ENCODE results near the gene TBL1XR1.
"Not testable (repeated sequence)": the region's sequence is repeated elsewhere in the genome, so short reads cannot be mapped to it uniquely, and the experiment has no call there.

TBL1XR1 gene

DNA sequence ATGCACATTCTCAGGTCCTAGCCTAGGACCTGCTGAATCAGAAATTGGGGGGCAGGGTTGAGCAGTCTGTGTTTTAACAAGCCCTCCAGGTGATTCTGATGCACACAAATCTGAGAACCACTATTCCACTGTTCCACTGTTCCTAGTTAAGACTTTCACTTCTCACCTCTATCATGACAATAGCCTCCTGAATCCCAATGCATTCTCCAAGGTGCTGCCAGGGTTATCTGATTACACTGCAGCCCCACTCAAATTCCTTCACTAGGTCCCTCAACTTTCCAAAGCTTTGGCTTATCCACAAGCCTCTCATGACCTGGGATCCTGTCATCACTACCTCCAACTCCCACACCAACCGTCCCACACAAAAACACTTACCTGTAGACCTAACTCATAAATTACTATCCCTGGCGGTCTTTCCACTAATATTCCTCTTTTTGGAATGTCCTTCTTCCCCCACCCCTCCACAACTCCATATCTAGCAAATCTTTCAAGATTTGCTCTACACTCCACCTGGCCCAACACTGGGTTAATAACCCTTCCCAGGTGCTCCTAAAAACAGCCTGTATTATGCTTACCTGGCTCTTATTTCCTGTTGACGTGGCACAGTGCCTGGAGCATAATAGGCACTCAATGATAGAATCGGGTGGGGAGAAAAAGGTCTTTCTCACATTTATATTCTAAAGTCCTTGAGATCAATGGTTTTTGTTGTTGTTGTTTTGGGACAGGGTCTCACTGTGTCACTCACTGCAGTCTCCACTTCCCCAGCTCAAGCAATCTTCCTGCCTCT is 27.2 kb downstream of the TBL1XR1 start:
- no peak for DNase-seq (ENCODE audit: extremely low read depth, low read depth)
- TF ChIP-seq, protein P1, sequence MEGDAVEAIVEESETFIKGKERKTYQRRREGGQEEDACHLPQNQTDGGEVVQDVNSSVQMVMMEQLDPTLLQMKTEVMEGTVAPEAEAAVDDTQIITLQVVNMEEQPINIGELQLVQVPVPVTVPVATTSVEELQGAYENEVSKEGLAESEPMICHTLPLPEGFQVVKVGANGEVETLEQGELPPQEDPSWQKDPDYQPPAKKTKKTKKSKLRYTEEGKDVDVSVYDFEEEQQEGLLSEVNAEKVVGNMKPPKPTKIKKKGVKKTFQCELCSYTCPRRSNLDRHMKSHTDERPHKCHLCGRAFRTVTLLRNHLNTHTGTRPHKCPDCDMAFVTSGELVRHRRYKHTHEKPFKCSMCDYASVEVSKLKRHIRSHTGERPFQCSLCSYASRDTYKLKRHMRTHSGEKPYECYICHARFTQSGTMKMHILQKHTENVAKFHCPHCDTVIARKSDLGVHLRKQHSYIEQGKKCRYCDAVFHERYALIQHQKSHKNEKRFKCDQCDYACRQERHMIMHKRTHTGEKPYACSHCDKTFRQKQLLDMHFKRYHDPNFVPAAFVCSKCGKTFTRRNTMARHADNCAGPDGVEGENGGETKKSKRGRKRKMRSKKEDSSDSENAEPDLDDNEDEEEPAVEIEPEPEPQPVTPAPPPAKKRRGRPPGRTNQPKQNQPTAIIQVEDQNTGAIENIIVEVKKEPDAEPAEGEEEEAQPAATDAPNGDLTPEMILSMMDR (IDR thresholded peaks at IDR 0.05; ENCODE audit: low read depth, low read length, missing control alignments): no peak
- H3K4me3 ChIP-seq (replicated peaks; ENCODE audit: low read depth, low read length): no peak overlapping the region

DNA sequence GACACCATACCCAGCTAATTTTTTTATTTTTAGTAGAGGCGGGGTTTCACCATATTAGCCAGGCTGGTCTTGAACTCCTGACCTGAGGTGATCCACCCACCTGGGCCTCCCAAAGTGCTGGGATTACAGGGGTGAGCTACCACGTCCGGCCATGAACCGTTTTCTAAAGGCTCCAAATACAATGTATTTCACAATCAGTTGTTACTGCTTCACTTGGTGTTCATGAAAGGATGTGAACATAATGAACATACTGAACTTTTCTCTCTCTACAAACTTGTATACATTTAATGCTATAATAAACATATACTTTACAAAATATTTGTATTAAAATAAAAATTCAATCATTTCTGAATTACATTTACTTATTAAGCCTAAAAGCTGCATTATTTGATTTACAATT is 28.9 kb downstream of the TBL1XR1 start:
- TF ChIP-seq, protein P1 (IDR thresholded peaks at IDR 0.05; ENCODE audit: low read depth, low read length, missing control alignments): no peak
- DNase-seq (ENCODE audit: extremely low read depth, low read depth): no peak
- H3K4me3 ChIP-seq (replicated peaks; ENCODE audit: low read depth, low read length): no peak overlapping the region

DNA sequence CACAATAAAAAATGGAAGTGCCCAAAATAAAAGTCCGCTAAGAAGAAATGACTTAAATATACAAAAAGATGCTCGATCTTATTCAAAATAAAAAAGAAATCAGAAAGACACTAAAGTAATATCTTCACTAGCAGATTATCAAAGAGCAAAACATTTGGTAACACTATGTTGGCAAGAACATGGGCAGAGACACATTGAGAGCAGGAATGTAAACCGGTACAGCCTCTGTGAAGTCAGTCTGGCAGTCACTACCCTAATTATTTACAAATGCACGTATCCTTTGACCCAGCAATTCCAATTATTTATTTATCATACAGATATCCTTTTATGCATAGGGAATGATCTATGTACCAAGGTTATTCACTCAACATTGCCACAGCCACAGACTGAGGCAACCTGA is 34.5 kb downstream of the TBL1XR1 start:
- no peak overlapping the region for H3K4me3 ChIP-seq (replicated peaks; ENCODE audit: low read depth, low read length)
- TF ChIP-seq, protein P1 (IDR thresholded peaks at IDR 0.05; ENCODE audit: low read depth, low read length, missing control alignments): no peak
- no peak for DNase-seq (ENCODE audit: extremely low read depth, low read depth)

DNA sequence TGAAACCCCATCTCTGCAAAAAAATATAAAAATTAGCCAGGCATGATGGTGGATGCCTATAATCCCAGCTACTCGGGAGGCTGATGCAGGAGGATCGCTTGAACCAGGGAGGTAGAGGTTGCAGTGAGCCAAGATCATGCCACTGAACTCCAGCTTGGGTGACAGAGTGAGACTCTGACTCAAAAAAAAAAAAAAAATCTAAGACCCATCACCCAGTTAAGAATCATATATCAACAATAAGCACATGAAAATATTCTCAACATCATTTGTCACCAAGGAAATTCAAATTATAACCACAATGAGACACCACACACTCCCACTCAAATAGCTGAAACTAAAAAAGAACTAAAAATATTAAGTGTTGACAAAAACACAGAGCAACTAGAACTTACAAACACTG is 35.7 kb downstream of the TBL1XR1 start:
- not testable (repeated sequence) for DNase-seq (ENCODE audit: extremely low read depth, low read depth); H3K4me3 ChIP-seq (replicated peaks; ENCODE audit: low read depth, low read length)

DNA sequence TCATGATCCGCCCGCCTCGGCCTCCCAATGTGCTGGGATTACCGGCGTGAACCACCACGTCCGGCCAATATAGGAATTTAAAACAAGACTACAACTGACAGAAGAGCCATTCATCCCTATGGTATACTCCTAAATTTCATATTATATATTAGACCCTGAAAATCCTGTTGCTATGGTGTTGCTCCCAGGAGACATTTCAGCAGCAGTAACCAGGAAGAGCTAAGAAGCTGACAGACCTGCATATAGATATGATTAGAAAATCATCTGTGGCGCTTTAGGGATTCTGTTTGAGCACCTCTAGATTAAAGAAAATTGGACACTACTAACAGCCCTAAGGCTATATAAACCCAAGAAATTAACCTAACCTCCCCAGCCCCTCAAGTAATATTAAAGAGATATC is 38.8 kb downstream of the TBL1XR1 start:
- no peak for DNase-seq (ENCODE audit: extremely low read depth, low read depth)
- TF ChIP-seq, protein P1 (IDR thresholded peaks at IDR 0.05; ENCODE audit: low read depth, low read length, missing control alignments): no peak

DNA sequence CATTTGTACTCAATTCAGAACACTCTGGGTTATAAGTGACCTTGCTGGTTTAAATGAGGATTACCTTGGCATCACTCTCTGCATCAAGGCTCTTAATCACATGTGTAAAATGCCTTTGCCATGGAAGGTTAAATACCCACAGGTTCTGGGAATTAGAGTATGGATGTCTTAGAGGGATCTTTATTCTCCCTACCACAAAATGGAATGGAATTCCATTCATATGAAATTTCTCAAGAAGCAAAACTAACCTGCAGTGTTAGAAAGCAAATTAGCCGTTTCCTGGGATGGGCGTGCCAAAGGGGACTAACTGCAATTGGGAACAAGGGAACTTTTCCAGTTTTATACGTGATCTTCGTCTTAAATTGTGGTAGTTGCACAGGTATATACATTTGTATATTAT is 39.8 kb downstream of the TBL1XR1 start:
- TF ChIP-seq, protein P1 (IDR thresholded peaks at IDR 0.05; ENCODE audit: low read depth, low read length, missing control alignments): no peak
- no peak for DNase-seq (ENCODE audit: extremely low read depth, low read depth)
- H3K4me3 ChIP-seq (replicated peaks; ENCODE audit: low read depth, low read length): no peak overlapping the region

More for the DNA sequence above, 38.8 kb downstream of the TBL1XR1 start:
- no peak overlapping the region for H3K4me3 ChIP-seq (replicated peaks; ENCODE audit: low read depth, low read length)

DNA sequence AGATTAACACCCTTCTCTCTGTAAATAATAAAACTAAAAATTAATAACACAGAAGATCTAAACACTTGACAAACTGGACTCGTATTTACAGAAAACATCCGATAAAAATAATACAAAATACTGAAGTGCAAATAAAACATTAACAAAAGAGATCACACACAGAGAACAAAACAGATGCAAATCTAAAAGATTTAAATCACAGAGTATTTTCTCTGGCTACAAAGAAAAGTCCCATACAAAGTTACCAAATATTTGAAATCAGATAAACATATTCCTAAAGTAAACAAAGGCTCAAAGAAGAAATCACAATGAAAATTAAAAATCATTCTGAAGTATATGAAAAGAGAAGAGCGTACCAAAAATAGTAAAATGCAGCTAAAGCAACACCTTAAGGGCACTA is 42.5 kb downstream of the TBL1XR1 start:
- TF ChIP-seq, protein P1 (IDR thresholded peaks at IDR 0.05; ENCODE audit: low read depth, low read length, missing control alignments): no peak
- no peak for DNase-seq (ENCODE audit: extremely low read depth, low read depth)
- no peak overlapping the region for H3K4me3 ChIP-seq (replicated peaks; ENCODE audit: low read depth, low read length)
